K562 (cell line): Measurements from ENCODE around the gene FMR1.

Experiments
- BRF2 ChIP-seq: IDR thresholded peaks from 3 replicates; pipeline ENCODE4 v1.6.1; 2011; ENCODE audit warnings: borderline replicate concordance, mild to moderate bottlenecking; ENCODE audit not compliant: insufficient read length, insufficient read depth
- FOXJ3 ChIP-seq: sonication (generic); formaldehyde crosslinking; IDR thresholded peaks from 2 replicates; pipeline ENCODE4 v1.4.0; 2020; ENCODE audit warnings: mild to moderate bottlenecking, missing genetic modification reagents
- USF2 ChIP-seq: sonication (generic); formaldehyde crosslinking; IDR thresholded peaks from 2 replicates; pipeline ENCODE4 v1.5.0; 2020; ENCODE audit warnings: missing genetic modification reagents
- TF ChIP-seq, protein P1 (sequence below), 3 experiments: IDR thresholded peaks in 2 of 3; conservative IDR thresholded peaks in 1 of 3; 2 replicates each; pipeline ENCODE4 v1.5.1; 2011 to 2012; ENCODE audit warnings: low read length in 3 of 3, mild to moderate bottlenecking in 3 of 3, control low read depth in 2 of 3, improper control_type of control experiment in 1 of 3, inconsistent platforms in 1 of 3, low read depth in 1 of 3, mixed read lengths in 1 of 3, moderate library complexity in 1 of 3; ENCODE audit not compliant: insufficient read depth in 2 of 3

GRCh38 chrX:147894366-147894963, 17.3 kb upstream of the FMR1 start:
- TF ChIP-seq, protein P1, sequence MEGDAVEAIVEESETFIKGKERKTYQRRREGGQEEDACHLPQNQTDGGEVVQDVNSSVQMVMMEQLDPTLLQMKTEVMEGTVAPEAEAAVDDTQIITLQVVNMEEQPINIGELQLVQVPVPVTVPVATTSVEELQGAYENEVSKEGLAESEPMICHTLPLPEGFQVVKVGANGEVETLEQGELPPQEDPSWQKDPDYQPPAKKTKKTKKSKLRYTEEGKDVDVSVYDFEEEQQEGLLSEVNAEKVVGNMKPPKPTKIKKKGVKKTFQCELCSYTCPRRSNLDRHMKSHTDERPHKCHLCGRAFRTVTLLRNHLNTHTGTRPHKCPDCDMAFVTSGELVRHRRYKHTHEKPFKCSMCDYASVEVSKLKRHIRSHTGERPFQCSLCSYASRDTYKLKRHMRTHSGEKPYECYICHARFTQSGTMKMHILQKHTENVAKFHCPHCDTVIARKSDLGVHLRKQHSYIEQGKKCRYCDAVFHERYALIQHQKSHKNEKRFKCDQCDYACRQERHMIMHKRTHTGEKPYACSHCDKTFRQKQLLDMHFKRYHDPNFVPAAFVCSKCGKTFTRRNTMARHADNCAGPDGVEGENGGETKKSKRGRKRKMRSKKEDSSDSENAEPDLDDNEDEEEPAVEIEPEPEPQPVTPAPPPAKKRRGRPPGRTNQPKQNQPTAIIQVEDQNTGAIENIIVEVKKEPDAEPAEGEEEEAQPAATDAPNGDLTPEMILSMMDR (IDR thresholded peaks at IDR 0.05 in 2 of 3, conservative IDR thresholded peaks at IDR 0.05 in 1 of 3; ENCODE audit: insufficient read depth in 2 of 3, low read depth in 1 of 3, low read length in 3 of 3): no peak
- no peak for TF ChIP-seq FOXJ3
- no peak for TF ChIP-seq BRF2
- TF ChIP-seq USF2 (CRISPR knock-in tag): no peak
